Naive B cell (primary cell): Measurements from ENCODE around the gene SAMD3. TPM values are rescaled to one million over a fixed set of nuclear protein-coding genes. Genes with fewer than 3 reads are reported as not detected.
"Not testable (repeated sequence)": the region's sequence is repeated elsewhere in the genome, so short reads cannot be mapped to it uniquely, and the experiment has no call there.

Source experiments
- ATAC-seq, 2 donors: fragments of 150-1000 bp; cut with Tn5 transposase; 2 replicates each; pipeline ENCODE4 v1.10.0; 2021; ENCODE audit warnings: low read depth in 2 of 2, mild to moderate bottlenecking in 2 of 2, moderate library complexity in 2 of 2
- DNase-seq: peaks from one replicate; pipeline ENCODE4 v3.0.0; 2022
- H3K27ac Mint-ChIP-seq, 6 donors: one replicate each; pipeline ENCODE4 v1.8.0; 2020 to 2022; ENCODE audit warnings: mild to moderate bottlenecking in 6 of 6, mixed read lengths in 6 of 6, moderate library complexity in 5 of 6, inconsistent platforms in 2 of 6
- H3K27me3 Mint-ChIP-seq, 3 donors: one replicate each; pipeline ENCODE4 v1.8.0; 2021 to 2022; ENCODE audit warnings: mixed read lengths in 3 of 3, mild to moderate bottlenecking in 1 of 3
- H3K36me3 Mint-ChIP-seq, 2 donors: one replicate each; pipeline ENCODE4 v1.8.0; 2020 to 2022; ENCODE audit warnings: mixed read lengths in 2 of 2, inconsistent platforms in 1 of 2, mild to moderate bottlenecking in 1 of 2
- H3K4me1 Mint-ChIP-seq, 3 donors: one replicate each; pipeline ENCODE4 v1.8.0; 2020 to 2022; ENCODE audit warnings: mixed read lengths in 3 of 3, inconsistent platforms in 1 of 3, mild to moderate bottlenecking in 1 of 3, moderate library complexity in 1 of 3
- H3K4me3 Mint-ChIP-seq, 8 donors: one replicate each; pipeline ENCODE4 v1.8.0; 2020 to 2022; ENCODE audit warnings: mild to moderate bottlenecking in 8 of 8, mixed read lengths in 8 of 8, moderate library complexity in 8 of 8, inconsistent platforms in 2 of 8
- H3K9me3 Mint-ChIP-seq, 7 donors: one replicate each; pipeline ENCODE4 v1.8.0; 2020 to 2022; ENCODE audit warnings: mixed read lengths in 7 of 7, mild to moderate bottlenecking in 5 of 7, inconsistent platforms in 2 of 7, moderate library complexity in 1 of 7
- polyA plus RNA-seq, 6 donors: library from polyadenylated mRNA; unstranded; fragments of 300-500 nt; fragmentation: Illumina TruSeq; gene quantifications; one replicate each; pipeline ENCODE4 v1.2.3, GENCODE V29; 2021; ENCODE audit warnings: low read depth in 6 of 6

The SAMD3 gene
- polyA plus RNA-seq, 6 donors from 2014 or later: 0.37 to 0.92 (median 0.71) TPM; not detected in 1

GRCh38 chr6:130239755-130240154, 17.0 kb upstream of the SAMD3 start:
- no peaks in the 10 kb centered on the region for H3K9me3 Mint-ChIP-seq

GRCh38 chr6:130233330-130233729, 10.6 kb upstream of the SAMD3 start:
- Mint-ChIP-seq H3K36me3 (no peaks in the 10 kb centered on the region), H3K27ac (no peak overlapping the region), H3K4me3 (no peak overlapping the region), H3K27me3 (no peaks in the 10 kb centered on the region), H3K9me3 (no peaks in the 10 kb centered on the region), H3K4me1 (no peaks in the 10 kb centered on the region)
- no peak for ATAC-seq
- DNase-seq: no peak

More at GRCh38 chr6:130239755-130240154, 17.0 kb upstream of the SAMD3 start:
- H3K4me1 Mint-ChIP-seq: no peaks in the 10 kb centered on the region
- DNase-seq (no peak), ATAC-seq (no peak)
- H3K27ac Mint-ChIP-seq: no peak overlapping the region
- H3K36me3 Mint-ChIP-seq: no peaks in the 10 kb centered on the region
- no peaks in the 10 kb centered on the region for H3K27me3 Mint-ChIP-seq
- no peak overlapping the region for H3K4me3 Mint-ChIP-seq

DNA sequence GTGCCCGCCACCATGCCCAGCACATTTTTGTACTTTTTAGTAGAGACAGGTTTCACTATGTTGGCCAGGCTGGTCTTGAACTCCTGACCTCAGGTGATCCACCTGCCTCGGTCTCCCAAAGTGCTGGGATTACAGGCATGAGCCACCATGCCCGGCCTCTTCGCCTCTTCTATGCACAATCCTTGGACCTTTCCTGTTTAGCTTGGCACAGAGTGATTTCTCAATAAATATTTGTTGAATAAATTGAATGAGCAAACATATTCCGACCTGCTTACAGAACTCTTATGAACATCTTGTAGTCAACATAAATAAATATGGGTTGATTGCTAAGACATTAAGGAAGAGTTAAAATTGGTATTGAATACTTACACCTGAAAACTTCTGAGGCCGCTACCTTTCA, 7.8 kb upstream of the SAMD3 start:
- not testable (repeated sequence) for H3K36me3 Mint-ChIP-seq, H3K27me3 Mint-ChIP-seq, H3K27ac Mint-ChIP-seq, ATAC-seq, DNase-seq, H3K4me3 Mint-ChIP-seq, H3K9me3 Mint-ChIP-seq, H3K4me1 Mint-ChIP-seq

- Mint-ChIP-seq H3K27me3 (no peaks in the 10 kb centered on the region), H3K27ac (no peak overlapping the region), H3K4me1 (no peaks in the 10 kb centered on the region), H3K36me3 (no peaks in the 10 kb centered on the region), H3K4me3 (no peak overlapping the region), H3K9me3 (peaks cover 0 to 5% (median 0%) of the 10 kb centered on the region in 7 donors)
- ATAC-seq: no peak
- DNase-seq: no peak
These were observed 6.9 kb upstream of the SAMD3 start for GRCh38 chr6:130229645-130230044.

DNA sequence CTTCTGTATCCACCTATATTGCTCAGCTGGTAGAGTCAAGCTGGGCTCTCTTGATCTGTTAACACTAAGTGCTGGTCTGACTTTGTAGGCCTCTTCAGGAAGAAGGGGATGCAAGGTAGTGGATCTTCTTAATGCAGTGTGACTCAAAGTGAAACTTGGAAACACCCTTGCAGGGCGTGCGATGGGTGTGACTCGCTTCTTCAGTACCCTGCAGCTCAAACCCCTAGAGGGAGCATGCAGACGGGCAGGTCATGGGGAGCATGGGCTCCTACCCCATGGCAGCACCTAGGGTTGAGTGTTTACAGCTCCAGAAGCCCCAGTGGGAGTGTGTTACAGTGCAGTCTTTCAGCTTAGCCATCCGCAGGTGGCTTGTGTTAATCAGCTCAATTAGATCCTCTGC, 757 bp upstream of the SAMD3 start:
- no peaks in the 10 kb centered on the region for H3K27me3 Mint-ChIP-seq
- H3K36me3 Mint-ChIP-seq: no peaks in the 10 kb centered on the region
- DNase-seq (peak; percentile 11), ATAC-seq (peak; percentile 83 to 93)
- H3K27ac Mint-ChIP-seq: peak overlapping the region in 2 of 6 donors; percentile 67 to 76
- peaks cover 0 to 5% (median 0%) of the 10 kb centered on the region in 7 donors for H3K9me3 Mint-ChIP-seq
- H3K4me3 Mint-ChIP-seq: peak overlapping the region in 1 of 8 donors; percentile 66
- H3K4me1 Mint-ChIP-seq: peaks cover 5 to 11% (median 5%) of the 10 kb centered on the region in 3 donors

- ATAC-seq (no peak), DNase-seq (no peak)
These were observed 4.6 kb downstream of the SAMD3 start for GRCh38 chr6:130218134-130218533.

GRCh38 chr6:130216620-130217019, 6.1 kb downstream of the SAMD3 start:
- ATAC-seq: no peak
- Mint-ChIP-seq H3K27me3 (no peaks in the 10 kb centered on the region), H3K4me1 (peaks cover 0 to 9% (median 7%) of the 10 kb centered on the region in 3 donors), H3K27ac (no peak overlapping the region), H3K4me3 (no peak overlapping the region), H3K9me3 (peaks cover 0 to 1% (median 0%) of the 10 kb centered on the region in 7 donors), H3K36me3 (no peaks in the 10 kb centered on the region)
- DNase-seq: no peak

More at GRCh38 chr6:130218134-130218533, 4.6 kb downstream of the SAMD3 start:
- Mint-ChIP-seq H3K9me3 (peaks cover 0 to 1% (median 0%) of the 10 kb centered on the region in 7 donors), H3K27ac (no peak overlapping the region), H3K4me3 (no peak overlapping the region), H3K4me1 (peaks cover 4 to 9% (median 7%) of the 10 kb centered on the region in 3 donors), H3K27me3 (no peaks in the 10 kb centered on the region), H3K36me3 (no peaks in the 10 kb centered on the region)

- ATAC-seq: no peak
- no peak overlapping the region for H3K27ac Mint-ChIP-seq
- H3K27me3 Mint-ChIP-seq: no peaks in the 10 kb centered on the region
- peaks cover 0 to 1% (median 0%) of the 10 kb centered on the region in 7 donors for H3K9me3 Mint-ChIP-seq
- no peak overlapping the region for H3K4me3 Mint-ChIP-seq
- no peaks in the 10 kb centered on the region for H3K36me3 Mint-ChIP-seq
- no peak for DNase-seq
- peaks cover 0 to 9% (median 7%) of the 10 kb centered on the region in 3 donors for H3K4me1 Mint-ChIP-seq
These were observed 7.2 kb downstream of the SAMD3 start for GRCh38 chr6:130215526-130215925.

GRCh38 chr6:130212215-130212874, 10.4 kb downstream of the SAMD3 start:
- H3K27ac Mint-ChIP-seq: no peak overlapping the region
- H3K4me1 Mint-ChIP-seq: peaks cover 0 to 9% (median 7%) of the 10 kb centered on the region in 3 donors
- DNase-seq (no peak), ATAC-seq (no peak)
- H3K9me3 Mint-ChIP-seq: peaks cover 0 to 8% (median 0%) of the 10 kb centered on the region in 7 donors
- no peaks in the 10 kb centered on the region for H3K36me3 Mint-ChIP-seq
- no peak overlapping the region for H3K4me3 Mint-ChIP-seq
- H3K27me3 Mint-ChIP-seq: no peaks in the 10 kb centered on the region

DNA sequence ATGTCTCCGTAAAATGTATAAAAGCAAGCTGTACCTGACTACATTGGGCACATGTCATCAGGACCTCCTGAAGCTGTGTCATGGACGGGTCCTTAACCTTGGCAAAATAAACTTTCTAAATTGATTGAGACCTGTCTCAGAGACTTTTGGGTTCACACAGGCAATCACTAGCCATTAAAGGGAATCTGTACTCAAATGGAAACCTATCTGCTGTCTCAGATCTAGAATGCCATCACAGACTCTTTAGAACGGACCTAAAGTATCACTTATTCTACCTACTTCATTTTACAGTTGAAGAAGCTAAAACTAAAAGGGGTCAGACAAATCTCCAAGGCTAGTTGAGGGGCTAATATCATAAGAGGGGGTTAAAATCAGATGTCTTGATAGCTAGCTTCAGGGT, 11.1 kb downstream of the SAMD3 start:
- no peak overlapping the region for H3K4me3 Mint-ChIP-seq
- peaks cover 0 to 9% (median 7%) of the 10 kb centered on the region in 3 donors for H3K4me1 Mint-ChIP-seq
- ATAC-seq: no peak
- H3K36me3 Mint-ChIP-seq: no peaks in the 10 kb centered on the region
- peaks cover 0 to 8% (median 0%) of the 10 kb centered on the region in 7 donors for H3K9me3 Mint-ChIP-seq
- H3K27ac Mint-ChIP-seq: no peak overlapping the region
- DNase-seq: no peak
- H3K27me3 Mint-ChIP-seq: no peaks in the 10 kb centered on the region

GRCh38 chr6:130207979-130208649, 14.6 kb downstream of the SAMD3 start:
- DNase-seq (no peak), ATAC-seq (no peak)
- Mint-ChIP-seq H3K27ac (peak overlapping the region in 1 of 6 donors; percentile 8), H3K27me3 (no peaks in the 10 kb centered on the region), H3K4me1 (peaks cover 0 to 5% (median 0%) of the 10 kb centered on the region in 3 donors), H3K36me3 (no peaks in the 10 kb centered on the region), H3K9me3 (peaks cover 0 to 6% (median 0%) of the 10 kb centered on the region in 7 donors), H3K4me3 (no peak overlapping the region)

- Mint-ChIP-seq H3K9me3 (peaks cover 0 to 6% (median 0%) of the 10 kb centered on the region in 7 donors), H3K4me3 (no peak overlapping the region), H3K4me1 (peaks cover 0 to 11% (median 3%) of the 10 kb centered on the region in 3 donors), H3K27me3 (no peaks in the 10 kb centered on the region), H3K27ac (no peak overlapping the region), H3K36me3 (no peaks in the 10 kb centered on the region)
- ATAC-seq (no peak), DNase-seq (no peak)
These were observed 16.3 kb downstream of the SAMD3 start for GRCh38 chr6:130206479-130206878.

- Mint-ChIP-seq H3K27me3 (no peaks in the 10 kb centered on the region), H3K9me3 (peaks cover 0 to 9% (median 0%) of the 10 kb centered on the region in 7 donors), H3K36me3 (no peaks in the 10 kb centered on the region), H3K4me3 (no peak overlapping the region), H3K4me1 (peaks cover 0 to 11% (median 3%) of the 10 kb centered on the region in 3 donors), H3K27ac (peak overlapping the region in 1 of 6 donors; percentile 55)
- ATAC-seq: no peak
- DNase-seq: no peak
These were observed 18.4 kb downstream of the SAMD3 start for GRCh38 chr6:130204322-130204721.

GRCh38 chr6:130203370-130203769, 19.4 kb downstream of the SAMD3 start:
- H3K9me3 Mint-ChIP-seq: peaks cover 0 to 9% (median 0%) of the 10 kb centered on the region in 7 donors
- ATAC-seq (no peak), DNase-seq (no peak)
- no peaks in the 10 kb centered on the region for H3K27me3 Mint-ChIP-seq
- peaks cover 0 to 11% (median 3%) of the 10 kb centered on the region in 3 donors for H3K4me1 Mint-ChIP-seq
- H3K4me3 Mint-ChIP-seq: no peak overlapping the region
- no peaks in the 10 kb centered on the region for H3K36me3 Mint-ChIP-seq
- no peak overlapping the region for H3K27ac Mint-ChIP-seq
